Esophagus muscularis mucosa (tissue), 3 donors: ENCODE data around the gene LAMA3.

Source experiments
- POLR2A ChIP-seq: fragments of 450-650 bp; IDR thresholded peaks from one replicate; pipeline ENCODE4 v1.6.1; 2017; ENCODE audit warnings: antibody characterized with exemption, moderate library complexity, mild to moderate bottlenecking, low read depth
- POLR2AphosphoS5 ChIP-seq, 2 donors: sonication (generic); formaldehyde crosslinking; IDR thresholded peaks; one replicate each; pipeline ENCODE4 v1.6.1; 2017; ENCODE audit warnings: antibody characterized with exemption in 2 of 2
- TF ChIP-seq, protein P1 (sequence below), 3 experiments: fragments of 200-600 bp in 2 of 3; fragments of 450-650 bp in 1 of 3; sonication (generic) in 2 of 3; IDR thresholded peaks; one replicate each; pipeline ENCODE4 v1.5.1; 2017 to 2019; ENCODE audit warnings: antibody characterized with exemption in 3 of 3, mild to moderate bottlenecking in 2 of 3, moderate library complexity in 1 of 3

DNA sequence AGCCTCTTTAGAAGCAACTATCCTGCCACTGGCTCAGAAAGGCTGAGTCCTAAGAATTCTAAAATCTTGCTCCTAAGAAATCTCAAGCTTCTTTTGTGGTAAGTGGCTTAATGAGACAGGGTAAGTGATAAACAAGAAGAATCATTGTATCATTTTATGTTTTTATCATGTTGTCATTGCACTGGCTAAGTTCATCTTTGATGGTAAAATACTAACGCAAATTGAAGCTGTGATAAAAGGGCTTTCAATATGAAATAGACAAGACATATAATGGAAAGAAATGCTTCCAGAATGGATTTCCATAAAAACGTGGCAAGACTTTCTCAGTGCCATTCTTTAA, 303.7 kb downstream of the LAMA3 start:
- TF ChIP-seq, protein P1, sequence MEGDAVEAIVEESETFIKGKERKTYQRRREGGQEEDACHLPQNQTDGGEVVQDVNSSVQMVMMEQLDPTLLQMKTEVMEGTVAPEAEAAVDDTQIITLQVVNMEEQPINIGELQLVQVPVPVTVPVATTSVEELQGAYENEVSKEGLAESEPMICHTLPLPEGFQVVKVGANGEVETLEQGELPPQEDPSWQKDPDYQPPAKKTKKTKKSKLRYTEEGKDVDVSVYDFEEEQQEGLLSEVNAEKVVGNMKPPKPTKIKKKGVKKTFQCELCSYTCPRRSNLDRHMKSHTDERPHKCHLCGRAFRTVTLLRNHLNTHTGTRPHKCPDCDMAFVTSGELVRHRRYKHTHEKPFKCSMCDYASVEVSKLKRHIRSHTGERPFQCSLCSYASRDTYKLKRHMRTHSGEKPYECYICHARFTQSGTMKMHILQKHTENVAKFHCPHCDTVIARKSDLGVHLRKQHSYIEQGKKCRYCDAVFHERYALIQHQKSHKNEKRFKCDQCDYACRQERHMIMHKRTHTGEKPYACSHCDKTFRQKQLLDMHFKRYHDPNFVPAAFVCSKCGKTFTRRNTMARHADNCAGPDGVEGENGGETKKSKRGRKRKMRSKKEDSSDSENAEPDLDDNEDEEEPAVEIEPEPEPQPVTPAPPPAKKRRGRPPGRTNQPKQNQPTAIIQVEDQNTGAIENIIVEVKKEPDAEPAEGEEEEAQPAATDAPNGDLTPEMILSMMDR (IDR thresholded peaks at IDR 0.05), result no peak
- TF ChIP-seq POLR2AphosphoS5 (IDR thresholded peaks at IDR 0.05) (no peak), POLR2A (no peak)
